HTERT RPE-1 (cell line): ENCODE data around the gene CLK3.
"Not testable (repeated sequence)": the region's sequence is repeated elsewhere in the genome, so short reads cannot be mapped to it uniquely, and the experiment has no call there.

ENCODE experiments used
- in situ Hi-C: fragments of 300-500 bp; cut with MboI; formaldehyde crosslinking; loops from 4 replicates; pipeline ENCODE4 v1.14.3; 2020; ENCODE audit warnings: low sequenced_read_pairs

Gene CLK3

GRCh38 chr15:74615508-74616365, at the start of gene CLK3:
CLK3 (plus strand) TSS chr15:74615836; CDS start chr15:74619197, 3,361 bp downstream.
- in situ Hi-C loops: no loop called here

GRCh38 chr15:74568594-74568993, 47.0 kb upstream of the CLK3 start:
- in situ Hi-C loops: no loop called here

GRCh38 chr15:74569731-74570070, 45.9 kb upstream of the CLK3 start:
- in situ Hi-C loops: no loop called here

DNA sequence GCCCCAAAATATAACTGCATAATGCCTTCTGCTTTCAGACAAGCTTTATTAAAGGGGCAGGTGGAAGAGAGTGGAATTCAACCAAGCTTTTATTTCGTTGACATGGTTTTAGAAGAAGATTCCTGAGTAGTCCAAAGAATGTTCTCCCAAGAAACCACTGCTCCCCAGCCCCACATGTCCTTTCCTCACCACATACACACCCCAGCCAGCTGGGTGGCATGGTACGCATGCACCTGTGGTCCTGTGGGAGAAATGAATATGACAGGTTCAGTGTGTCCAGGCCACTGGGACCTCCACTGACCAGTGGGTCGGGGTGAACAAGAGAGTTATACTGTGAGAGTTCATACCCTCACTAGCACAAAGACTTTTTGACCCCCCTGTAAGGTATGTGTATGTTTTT, 44.4 kb upstream of the CLK3 start:
- in situ Hi-C loops: no loop called here

- in situ Hi-C loops: no loop called here
Observed at GRCh38 chr15:74573987-74574386, 41.6 kb upstream of the CLK3 start.

GRCh38 chr15:74578496-74578994, 37.1 kb upstream of the CLK3 start:
- in situ Hi-C loops: no loop called here

DNA sequence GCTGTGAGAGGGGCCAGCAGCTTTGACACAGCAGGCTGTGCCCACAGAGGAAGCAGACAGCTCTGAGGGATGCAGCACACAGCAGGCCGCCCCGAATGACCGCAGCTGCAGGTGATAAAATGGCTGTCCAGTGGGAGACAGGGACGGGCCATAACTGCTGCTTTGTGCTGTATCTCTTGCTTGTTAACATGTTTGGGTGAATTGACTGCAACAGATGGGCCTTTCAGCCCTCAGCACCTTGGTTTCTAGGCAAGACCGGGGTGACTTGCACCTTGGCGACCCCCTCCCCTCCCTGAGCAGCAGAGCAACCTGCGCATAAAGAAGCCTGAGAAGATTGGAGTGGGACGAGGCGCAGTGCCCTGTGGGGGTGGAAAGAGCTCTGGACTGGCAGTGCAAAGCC, 36.6 kb upstream of the CLK3 start:
- in situ Hi-C loops: no loop called here

GRCh38 chr15:74580538-74581350, 34.9 kb upstream of the CLK3 start:
- in situ Hi-C loops: no loop called here

- in situ Hi-C loops: no loop called here
Observed at GRCh38 chr15:74584204-74584603, 31.4 kb upstream of the CLK3 start.

- in situ Hi-C loops: no loop called here
Observed at GRCh38 chr15:74584779-74585178, 30.9 kb upstream of the CLK3 start.

DNA sequence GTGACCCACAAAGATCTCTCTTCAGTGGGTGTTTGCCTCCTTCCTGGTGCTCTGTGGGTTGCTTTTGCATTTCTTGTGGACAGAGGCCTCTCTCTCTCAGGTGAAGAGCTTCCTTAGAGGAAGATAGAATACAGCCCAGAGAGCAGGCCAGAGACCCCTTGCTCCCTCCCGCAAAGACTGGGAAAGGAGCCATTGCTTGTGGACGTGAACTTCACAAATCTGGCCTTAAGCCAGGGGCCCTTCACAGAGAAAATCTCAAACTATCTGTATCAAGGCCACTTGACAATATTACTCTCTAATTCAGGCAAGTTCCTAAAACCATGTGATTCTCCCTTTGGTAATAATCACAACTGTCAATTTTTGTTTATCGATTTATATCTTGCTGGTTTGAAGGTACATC, 30.4 kb upstream of the CLK3 start:
- in situ Hi-C loops: no loop called here

- in situ Hi-C loops: no loop called here
Observed at GRCh38 chr15:74585857-74586256, 29.8 kb upstream of the CLK3 start.

DNA sequence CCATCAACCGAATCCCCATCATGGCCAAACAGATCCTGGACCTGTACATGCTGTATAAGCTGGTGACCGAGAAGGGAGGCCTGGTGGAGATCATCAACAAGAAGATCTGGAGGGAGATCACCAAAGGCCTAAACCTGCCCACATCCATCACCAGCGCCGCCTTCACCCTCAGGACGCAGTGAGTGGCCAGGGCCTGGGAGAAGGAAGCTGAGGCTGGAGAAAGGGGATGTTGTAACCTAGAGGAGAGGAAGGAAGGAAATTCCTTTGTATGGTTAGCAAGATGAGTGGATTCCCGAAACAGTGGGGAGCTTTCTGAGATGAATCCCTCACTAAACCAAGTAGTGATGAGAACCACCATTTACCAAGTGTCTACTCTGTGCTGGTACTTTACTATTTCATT, 25.8 kb upstream of the CLK3 start:
- in situ Hi-C loops: no loop called here

GRCh38 chr15:74592222-74592621, 23.4 kb upstream of the CLK3 start:
- in situ Hi-C loops: no loop called here

DNA sequence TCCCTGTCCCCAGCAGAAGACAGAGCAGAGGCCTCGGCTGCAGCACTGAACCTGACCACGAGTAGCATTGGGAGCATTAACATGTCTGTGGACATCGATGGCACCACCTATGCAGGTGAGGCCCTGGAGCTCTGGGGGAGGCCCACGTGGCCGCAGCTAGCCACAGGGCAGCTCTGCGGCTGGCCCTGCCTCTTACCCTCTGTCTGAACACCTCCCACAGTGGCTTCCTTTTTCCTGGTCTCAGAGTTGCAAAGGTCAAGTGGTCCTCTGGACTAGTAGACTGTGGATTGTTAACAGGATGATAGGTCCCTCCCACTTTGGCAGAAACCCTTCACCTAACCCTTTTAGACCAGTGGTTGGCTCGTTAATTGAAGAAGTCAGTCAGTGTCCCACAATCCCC, 22.5 kb upstream of the CLK3 start:
- in situ Hi-C loops: no loop called here

GRCh38 chr15:74594455-74594854, 21.2 kb upstream of the CLK3 start:
- in situ Hi-C loops: no loop called here

DNA sequence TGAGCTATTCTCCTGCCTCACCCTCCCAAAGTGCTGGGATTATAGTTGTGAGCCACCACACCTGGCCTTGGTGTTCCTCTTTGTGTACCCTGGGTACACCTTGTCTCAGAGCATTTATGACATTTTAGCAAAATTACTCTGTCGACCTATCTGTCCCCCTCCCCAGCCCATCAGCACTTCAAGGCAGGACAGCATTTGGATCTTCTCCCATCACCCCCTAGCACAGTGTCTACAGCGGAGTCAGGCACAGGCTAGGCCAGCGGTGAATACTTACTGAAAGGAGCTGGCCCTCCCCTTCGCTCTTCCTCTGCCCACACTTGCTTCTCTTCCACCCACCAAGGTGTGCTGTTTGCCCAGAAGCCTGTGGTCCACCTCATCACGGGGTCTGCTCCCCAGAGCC, 20.4 kb upstream of the CLK3 start:
- in situ Hi-C loops: no loop called here

GRCh38 chr15:74596736-74597135, 18.9 kb upstream of the CLK3 start:
- in situ Hi-C loops: not testable (repeated sequence)

DNA sequence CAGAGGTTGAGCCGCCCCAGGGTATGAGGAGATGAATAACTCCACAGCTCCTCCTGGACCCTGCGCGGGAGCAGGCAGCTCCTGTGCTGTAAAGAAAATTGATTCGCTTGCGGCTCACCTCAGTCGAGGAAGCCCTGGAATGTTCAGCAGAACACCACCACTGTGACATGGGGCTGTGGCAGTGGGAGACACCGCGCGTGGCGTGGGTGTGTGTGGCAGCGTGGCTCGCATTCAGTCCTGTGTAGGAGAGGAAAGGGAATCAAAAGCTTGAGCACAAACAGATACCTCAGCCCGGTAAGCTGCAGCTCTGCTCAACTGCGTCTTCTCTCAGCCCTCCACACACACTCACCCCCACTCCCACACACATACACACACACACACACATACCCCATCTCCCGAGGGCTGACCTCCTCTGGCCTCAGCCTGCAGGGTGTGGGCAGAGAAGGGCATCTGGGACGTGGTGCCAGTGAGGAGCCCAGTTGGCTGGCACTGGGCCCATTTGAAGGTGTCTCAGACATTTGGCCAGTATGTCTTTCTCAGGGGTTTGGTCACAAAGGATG, 18.4 kb upstream of the CLK3 start:
- in situ Hi-C loops: not testable (repeated sequence)

GRCh38 chr15:74598126-74598842, 17.4 kb upstream of the CLK3 start:
- in situ Hi-C loops: no loop called here

- in situ Hi-C loops: no loop called here
Observed at GRCh38 chr15:74599156-74599555, 16.5 kb upstream of the CLK3 start.
